ENCODE results near the gene GLIS2. TPM values are rescaled to one million over a fixed set of nuclear protein-coding genes. Genes with fewer than 3 reads are reported as not detected.
A peak's percentile ranks its signal among the peaks of the same experiment; 100 is the strongest.

GLIS2 gene
- polyA plus RNA-seq, 2 of the 4 experiments (the other 2 are of a cell fraction), result 5.5 to 15.8 TPM

GRCh38 chr16:4330277-4330874 is 14.5 kb downstream of the GLIS2 start:
- 60% methylated on average over 9 of the region's 14 CpGs for WGBS (ENCODE audit: missing lambda C conversion rate)
- ChIA-PET POLR2A (interaction anchor here (0.6 to 0.9 kb wide), 5 partner anchors 23 to 219 kb away, joined by 3 to 5 read pairs (median 3); no protein-coding TSS in a partner anchor), CTCF (interaction anchor here (0.6 to 22.8 kb wide), 26 partner anchors 10 to 826 kb away, joined by 3 to 423 read pairs (median 6); partner anchors contain the start of genes GLIS2 and TFAP4)
- Histone ChIP-seq H3K4me2 (no peak overlapping the region), H3K4me3 (no peak overlapping the region), H3K27ac (peak overlapping the region in 1 of 2 experiments; percentile 87; a peak in 1 of 6 replicates), H3K4me1 (peaks cover 44% of the 10 kb centered on the region), H3K9me3 (no peaks in the 10 kb centered on the region)
- ATAC-seq (peak; percentile 84 to 90), FAIRE-seq (no peak), DNase-seq (ENCODE audit: low read depth in 1 of 2, low spot score in 1 of 2) (peak; percentile 72 to 77)
- no peak for TF ChIP-seq TFCP2L1 (CRISPR knock-in tag; IDR thresholded peaks at IDR 0.05)
- peak; percentile 92 for TF ChIP-seq CTCF (IDR thresholded peaks at IDR 0.05)
- TF ChIP-seq ELK1 (IDR thresholded peaks at IDR 0.05; ENCODE audit: low read depth, low read length), result no peak
- TF ChIP-seq PBX3 (IDR thresholded peaks at IDR 0.05), result peak; percentile 25; the same call in 1 of the 2 replicates
- no peak for TF ChIP-seq CBX8 (IDR thresholded peaks at IDR 0.05)
- no peak for TF ChIP-seq USF2 (IDR thresholded peaks at IDR 0.05)
- TF ChIP-seq POLR2AphosphoS2 (conservative IDR thresholded peaks at IDR 0.05; ENCODE audit: low read length), result no peak
- 0 out of 2 replicates have a peak, but pooled peaks have one; percentile 17 for TF ChIP-seq MAX (IDR thresholded peaks at IDR 0.05)
- peak; percentile 98 for TF ChIP-seq SMC3 (IDR thresholded peaks at IDR 0.05)
- no peak for TF ChIP-seq NFE2L2 (conservative IDR thresholded peaks at IDR 0.05; ENCODE audit: low read length)
- TF ChIP-seq EHMT2 (IDR thresholded peaks at IDR 0.05; ENCODE audit: low read depth), result no peak
- no peak for TF ChIP-seq HOXB13 (CRISPR knock-in tag; IDR thresholded peaks at IDR 0.05; ENCODE audit: low read depth)
- TF ChIP-seq ATOH8 (CRISPR knock-in tag; IDR thresholded peaks at IDR 0.05; ENCODE audit: low read depth), result no peak
- no peak for TF ChIP-seq PHF8 (IDR thresholded peaks at IDR 0.05; ENCODE audit: borderline replicate concordance, low read depth)
- no peak for TF ChIP-seq GATA3 (IDR thresholded peaks at IDR 0.05; ENCODE audit: borderline replicate concordance)
- TF ChIP-seq RAD21 (conservative IDR thresholded peaks at IDR 0.05 in 1 of 2, IDR thresholded peaks at IDR 0.05 in 1 of 2), result peak; percentile 94 to 97
- TF ChIP-seq JUN (IDR thresholded peaks at IDR 0.05), result no peak
- no peak for TF ChIP-seq RARB (CRISPR knock-in tag; IDR thresholded peaks at IDR 0.05)
- no peak for TF ChIP-seq HDAC2 (IDR thresholded peaks at IDR 0.05)
- no peak for TF ChIP-seq HMGXB4 (CRISPR knock-in tag; IDR thresholded peaks at IDR 0.05; ENCODE audit: borderline replicate concordance)
- TF ChIP-seq BHLHE40 (IDR thresholded peaks at IDR 0.05; ENCODE audit: low read depth, low read length), result no peak
- no peak for TF ChIP-seq BCL3 (IDR thresholded peaks at IDR 0.05)
- no peak for TF ChIP-seq CHD4 (IDR thresholded peaks at IDR 0.05; ENCODE audit: borderline replicate concordance)

All from A549 (cell line).